Endothelial cell of umbilical vein (primary cell): ENCODE results near the gene PDGFRB. TPM values are rescaled to one million over a fixed set of nuclear protein-coding genes. Genes with fewer than 3 reads are reported as not detected.

Experiments
- BruUV-seq: library from RNA; stranded (reverse); fragments of 400-500 nt; replicated peaks from 2 replicates; lab custom pipeline; 2021; lab: Mats Ljungman, UMichigan
- CTCF ChIA-PET: fragments of 300-600, 350-600 bp; sonication (Branson Sonifier 250); formaldehyde crosslinking; loops from one replicate; lab custom pipeline; 2021; ENCODE audit warnings: antibody characterized with exemption, inconsistent platforms; lab: Charles Lee
- POLR2A ChIA-PET: fragments of 300-600, 350-600 bp; sonication (Branson Sonifier 250); formaldehyde crosslinking; loops from one replicate; lab custom pipeline; 2021; ENCODE audit warnings: antibody characterized with exemption, inconsistent platforms; lab: Charles Lee
- DNase-seq: peaks from one replicate; pipeline ENCODE4 v3.0.0-alpha.2; 2011; ENCODE audit warnings: low read depth, low spot score
- FAIRE-seq: peaks from 2 replicates; lab custom pipeline; 2011; peaks lifted over from hg19 to GRCh38; lab: Jason Lieb, UNC
- H2AFZ ChIP-seq: 2 replicates; pipeline ENCODE4 v1.6.0; 2012; ENCODE audit warnings: low read depth, low read length, control low read depth, inconsistent platforms
- H3K27ac ChIP-seq: 2 replicates; pipeline ENCODE4 v1.5.1; 2011; ENCODE audit warnings: low read depth, mild to moderate bottlenecking, control low read depth, low read length, moderate library complexity; ENCODE audit not compliant: insufficient read depth
- H3K27me3 ChIP-seq, 2 experiments: 2 replicates each; pipeline versions ENCODE4 v1.6.0 to v1.6.1; 2011; ENCODE audit warnings: low read length in 2 of 2, mixed read lengths in 1 of 2; ENCODE audit not compliant: control insufficient read depth in 2 of 2, insufficient read depth in 2 of 2
- H3K36me3 ChIP-seq, 2 experiments: 2 replicates in 1 of 2; 3 replicates in 1 of 2; pipeline ENCODE4 v1.5.1; 2011; ENCODE audit warnings: low read length in 2 of 2, mild to moderate bottlenecking in 1 of 2, moderate library complexity in 1 of 2; ENCODE audit not compliant: control insufficient read depth in 2 of 2, insufficient read depth in 2 of 2; ENCODE audit errors: extremely low read depth in 1 of 2
- H3K4me1 ChIP-seq: 3 replicates; pipeline ENCODE4 v1.5.1; 2011; ENCODE audit warnings: mild to moderate bottlenecking, low read length; ENCODE audit not compliant: control insufficient read depth, insufficient read depth; ENCODE audit errors: extremely low read depth
- H3K4me2 ChIP-seq: 2 replicates; pipeline ENCODE4 v1.6.1; 2011; ENCODE audit warnings: low read length, control low read depth, mixed read lengths; ENCODE audit not compliant: insufficient read depth
- H3K4me3 ChIP-seq, 3 experiments: fragments of 200-600 bp in 1 of 3; sonication (generic), shearing (Covaris generic) in 1 of 3; replicated peaks in 1 of 3; 2 replicates each; pipeline ENCODE4 v1.5.1; 2011 to 2016; ENCODE audit warnings: control low read depth in 3 of 3, low read length in 3 of 3, mild to moderate bottlenecking in 2 of 3, inconsistent platforms in 1 of 3, low read depth in 1 of 3, moderate library complexity in 1 of 3; ENCODE audit not compliant: insufficient read depth in 1 of 3
- H3K79me2 ChIP-seq: 2 replicates; pipeline ENCODE4 v1.6.0; 2012; ENCODE audit warnings: low read length, inconsistent platforms; ENCODE audit not compliant: control insufficient read depth, insufficient read depth
- H3K9ac ChIP-seq: replicated peaks from 2 replicates; pipeline ENCODE3; 2011; ENCODE audit warnings: low read length, control low read depth; ENCODE audit not compliant: insufficient read depth; ENCODE audit errors: extremely low read depth
- H3K9me1 ChIP-seq: replicated peaks from 3 replicates; pipeline ENCODE4 v1.6.0; 2011; ENCODE audit warnings: mild to moderate bottlenecking, low read length; ENCODE audit not compliant: control insufficient read depth, insufficient read depth; ENCODE audit errors: extremely low read depth
- H3K9me3 ChIP-seq: replicated peaks from 2 replicates; pipeline ENCODE4 v1.5.1; 2012; ENCODE audit warnings: low read length, inconsistent platforms; ENCODE audit not compliant: control insufficient read depth, insufficient read depth
- H4K20me1 ChIP-seq: replicated peaks from 2 replicates; pipeline ENCODE3; 2011; ENCODE audit warnings: mild to moderate bottlenecking, low read length; ENCODE audit not compliant: control insufficient read depth, insufficient read depth; ENCODE audit errors: extremely low read depth
- CTCF ChIP-seq, 2 donors: IDR thresholded peaks; 1 replicate in 1 of 2; 2 replicates in 1 of 2; pipeline ENCODE4 v1.5.1; 2011; ENCODE audit warnings: low read length in 2 of 2, mild to moderate bottlenecking in 2 of 2, moderate library complexity in 2 of 2, control low read depth in 1 of 2, inconsistent platforms in 1 of 2, low read depth in 1 of 2; ENCODE audit not compliant: insufficient read depth in 1 of 2; ENCODE audit errors: extremely low read depth in 1 of 2
- EZH2 ChIP-seq: IDR thresholded peaks from 2 replicates; pipeline ENCODE4 v1.6.1; 2012; ENCODE audit warnings: borderline replicate concordance, low read depth, mild to moderate bottlenecking, moderate library complexity, low read length, inconsistent platforms; ENCODE audit not compliant: severe bottlenecking
- FOS ChIP-seq: IDR thresholded peaks from 2 replicates; pipeline ENCODE4 v1.6.1; 2011; ENCODE audit warnings: mild to moderate bottlenecking, low read length, moderate library complexity, borderline replicate concordance; ENCODE audit not compliant: insufficient read depth
- GATA2 ChIP-seq: IDR thresholded peaks from 2 replicates; pipeline ENCODE4 v1.7.0; 2011; ENCODE audit warnings: low read depth, mild to moderate bottlenecking, moderate library complexity, mixed read lengths, low read length; ENCODE audit not compliant: insufficient read length, insufficient read depth
- JUN ChIP-seq: IDR thresholded peaks from 2 replicates; pipeline ENCODE4 v1.6.1; 2011; ENCODE audit warnings: borderline replicate concordance, low read depth; ENCODE audit not compliant: insufficient read length, insufficient read depth
- MAX ChIP-seq: IDR thresholded peaks from 2 replicates; pipeline ENCODE4 v1.6.1; 2011; ENCODE audit not compliant: insufficient read depth, insufficient read length
- MYC ChIP-seq: IDR thresholded peaks from one replicate; pipeline ENCODE4 v1.6.1; 2011; ENCODE audit warnings: mild to moderate bottlenecking, low read depth, low read length
- POLR2A ChIP-seq: IDR thresholded peaks from 2 replicates; pipeline ENCODE4 v1.6.1; 2012; ENCODE audit warnings: low read depth, mild to moderate bottlenecking, control low read depth, low read length
- POLR2AphosphoS5 ChIP-seq: IDR thresholded peaks from 2 replicates; pipeline ENCODE4 v1.6.1; 2012; ENCODE audit warnings: low read depth, mild to moderate bottlenecking, control low read depth, low read length, moderate library complexity; ENCODE audit not compliant: insufficient read depth
- dilution Hi-C: fragments of 300-500 bp; cut with MboI; formaldehyde crosslinking; loops from one replicate; pipeline ENCODE4 v1.15.0; 2019; ENCODE audit warnings: low sequenced_read_pairs; ENCODE audit not compliant: extremely low pct_ligation_motif_present
- intact Hi-C: fragments of 100-400 bp; cut with micrococcal nuclease; formaldehyde crosslinking; loops from one replicate; pipeline ENCODE4 v1.10.0; 2022
- polyA plus RNA-seq, 4 experiments: library from polyadenylated mRNA; depleted of rRNA in 3 of 4; stranded (reverse) in 3 of 4; unstranded in 1 of 4; fragments of >200 nt; gene quantifications; 2 replicates each; pipeline versions ENCODE4 v1.2.1 to v1.2.3, GENCODE V29; 2011 to 2012; ENCODE audit warnings: missing spikeins in 1 of 4
- total RNA-seq: library from RNA; stranded (reverse); gene quantifications from 2 replicates; pipeline ENCODE4 v1.2.3, GENCODE V29; 2021

Gene PDGFRB
- total and polyA plus RNA-seq, 2 donors (not counting 3 experiments of a cell fraction or from before 2014, with no cell fraction given) = 1.4 to 1.7 TPM

- dilution Hi-C loops = no loop called here
- TF ChIP-seq MAX = no peak
- TF ChIP-seq JUN = no peak
- no peak for TF ChIP-seq CTCF (IDR thresholded peaks at IDR 0.05; ENCODE audit: extremely low read depth in 1 of 2, insufficient read depth in 1 of 2, low read depth in 1 of 2, low read length in 2 of 2)
- TF ChIP-seq POLR2A = no peak
- no peak for TF ChIP-seq FOS
- TF ChIP-seq EZH2 = no peak
- no peak for TF ChIP-seq POLR2AphosphoS5
- no peak for TF ChIP-seq MYC
- TF ChIP-seq GATA2 = no peak
- CTCF ChIA-PET = interaction anchor here (1.4 to 2.1 kb wide), 3 partner anchors 10 to 46 kb away, joined by 4 to 10 read pairs (median 6); no protein-coding TSS in a partner anchor
- POLR2A ChIA-PET = no interaction called here
- Histone ChIP-seq H4K20me1 (no peaks in the 10 kb centered on the region), H3K9me3 (no peaks in the 10 kb centered on the region), H3K27me3 (peaks cover 35 to 39% of the 10 kb centered on the region in 2 experiments), H3K4me1 (no peaks in the 10 kb centered on the region), H3K79me2 (no peaks in the 10 kb centered on the region), H3K4me3 (no peak overlapping the region), H3K4me2 (no peak overlapping the region), H3K9ac (no peak overlapping the region), H3K27ac (no peak overlapping the region), H3K36me3 (no peaks in the 10 kb centered on the region), H3K9me1 (no peaks in the 10 kb centered on the region), H2AFZ (no peak overlapping the region)
- BruUV-seq = no TSS peak
- DNase-seq (no peak), FAIRE-seq (no peak)
- intact Hi-C loops = no loop called here
These were observed 16.5 kb upstream of the PDGFRB start for GRCh38 chr5:150172145-150172544.
